ENCODE data around the gene ENOX1.

The ENOX1 gene

GRCh38 chr13:43529796-43530195 lies 257.0 kb downstream of the ENOX1 start:
- no peak for DNase-seq

- DNase-seq: no peak
These were observed 257.8 kb downstream of the ENOX1 start for GRCh38 chr13:43528992-43529391.

- DNase-seq: no peak
These were observed 264.0 kb downstream of the ENOX1 start for GRCh38 chr13:43522788-43523187.

- DNase-seq: no peak
These were observed 266.4 kb downstream of the ENOX1 start for GRCh38 chr13:43520351-43520750.

GRCh38 chr13:43518833-43519232 lies 267.9 kb downstream of the ENOX1 start:
- no peak for DNase-seq

GRCh38 chr13:43516401-43516833 lies 270.4 kb downstream of the ENOX1 start:
- DNase-seq: no peak

GRCh38 chr13:43515531-43515930 lies 271.2 kb downstream of the ENOX1 start:
- DNase-seq: no peak

GRCh38 chr13:43514311-43514710 lies 272.5 kb downstream of the ENOX1 start:
- DNase-seq: no peak

- DNase-seq: no peak
These were observed 274.6 kb downstream of the ENOX1 start for GRCh38 chr13:43512221-43512620.

- DNase-seq: no peak
These were observed 275.5 kb downstream of the ENOX1 start for GRCh38 chr13:43510956-43511901.

- DNase-seq: no peak
These were observed 291.0 kb downstream of the ENOX1 start for GRCh38 chr13:43495732-43496131.

GRCh38 chr13:43494206-43494605 lies 292.6 kb downstream of the ENOX1 start:
- no peak for DNase-seq

GRCh38 chr13:43493496-43494000 lies 293.2 kb downstream of the ENOX1 start:
- DNase-seq: no peak

GRCh38 chr13:43492745-43493144 lies 294.0 kb downstream of the ENOX1 start:
- DNase-seq: no peak

- no peak for DNase-seq
These were observed 294.5 kb downstream of the ENOX1 start for GRCh38 chr13:43492311-43492710.

- no peak for DNase-seq
These were observed 297.5 kb downstream of the ENOX1 start for GRCh38 chr13:43489233-43489632.

- no peak for DNase-seq
These were observed 298.9 kb downstream of the ENOX1 start for GRCh38 chr13:43487885-43488284.

GRCh38 chr13:43487461-43487860 lies 299.3 kb downstream of the ENOX1 start:
- no peak for DNase-seq

GRCh38 chr13:43484432-43485225 lies 302.1 kb downstream of the ENOX1 start:
- DNase-seq: peak; percentile 2

GRCh38 chr13:43483930-43484329 lies 302.8 kb downstream of the ENOX1 start:
- DNase-seq: no peak

- no peak for DNase-seq
These were observed 304.1 kb downstream of the ENOX1 start for GRCh38 chr13:43482641-43483040.

GRCh38 chr13:43482026-43482425 lies 304.7 kb downstream of the ENOX1 start:
- no peak for DNase-seq

- no peak for DNase-seq
These were observed 307.9 kb downstream of the ENOX1 start for GRCh38 chr13:43478902-43479301.

GRCh38 chr13:43478211-43478610 lies 308.6 kb downstream of the ENOX1 start:
- no peak for DNase-seq
